NCI-H82 treated with DMSO at 0.1 percent for 48 hours (cell line): ENCODE results near the gene BAG5.
"Not testable (repeated sequence)": the region's sequence is repeated elsewhere in the genome, so short reads cannot be mapped to it uniquely, and the experiment has no call there.

Source experiments
- DNase-seq: peaks from one replicate; lab custom pipeline; 2025; ENCODE audit not compliant: unreplicated experiment; lab: John Stamatoyannopoulos, UW

Gene BAG5

DNA sequence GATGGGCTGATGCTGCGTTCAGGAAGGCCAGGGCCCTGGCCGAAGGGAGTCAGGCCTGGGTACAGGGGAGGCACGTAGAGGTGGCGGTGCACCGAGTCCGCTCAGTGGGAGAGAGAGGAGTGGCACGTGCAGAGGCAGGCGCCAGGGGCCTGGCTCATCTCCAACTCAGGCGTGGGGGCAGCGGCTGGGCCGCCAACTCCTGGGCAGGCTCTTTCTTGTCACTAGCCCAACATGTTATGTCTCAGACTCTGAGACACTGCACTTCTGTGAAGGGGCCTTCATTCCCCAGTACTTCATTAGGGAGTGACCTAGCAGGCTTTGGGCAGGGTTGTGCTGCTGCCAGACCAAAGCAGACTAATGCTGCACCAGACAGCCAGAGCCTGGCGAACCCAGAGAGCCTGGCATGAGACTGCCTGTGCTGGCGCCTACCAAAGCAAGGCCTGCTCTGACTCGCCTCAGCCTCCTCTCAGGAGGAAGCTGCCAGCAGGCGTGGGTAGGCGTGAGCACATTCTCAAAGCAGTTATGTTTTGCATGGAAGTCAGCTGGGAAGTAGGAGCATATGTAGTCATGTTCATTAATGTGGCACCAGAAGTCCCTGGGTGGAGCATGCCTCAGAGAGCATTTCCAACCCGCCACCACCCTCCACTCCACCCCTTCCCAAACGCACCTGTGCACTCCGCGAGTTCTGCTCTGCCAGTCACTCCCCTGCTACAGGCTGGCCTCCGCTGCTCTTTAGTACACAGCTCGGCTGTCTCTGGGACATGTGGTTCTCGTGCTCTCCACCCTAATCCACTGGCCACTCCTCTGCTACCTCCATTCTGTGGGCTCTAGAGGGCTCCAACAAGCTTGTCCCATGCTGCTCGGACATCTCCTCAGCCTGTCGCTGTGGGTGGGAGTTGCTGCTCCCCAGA, 49.5 kb downstream of the BAG5 start:
- no peak for DNase-seq

DNA sequence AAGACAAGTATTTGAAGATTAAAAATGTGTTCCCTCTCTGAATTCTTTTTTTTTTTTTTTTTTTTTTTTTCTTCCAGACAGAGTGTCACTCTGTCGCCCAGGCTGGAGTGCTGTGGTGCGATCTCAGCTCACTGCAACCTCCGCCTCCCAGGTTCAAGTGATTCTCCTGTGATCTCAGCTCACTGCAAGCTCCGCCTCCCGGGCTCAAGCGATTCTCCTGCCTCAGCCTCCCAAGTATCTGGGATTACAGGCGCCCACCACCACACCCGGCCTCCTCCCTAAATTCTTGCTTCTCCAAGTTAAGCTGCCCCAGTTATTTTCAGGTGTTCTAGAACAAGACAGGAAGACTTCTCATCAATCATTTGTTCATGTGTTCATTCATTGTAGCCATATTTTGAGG, 50.3 kb downstream of the BAG5 start:
- not testable (repeated sequence) for DNase-seq

DNA sequence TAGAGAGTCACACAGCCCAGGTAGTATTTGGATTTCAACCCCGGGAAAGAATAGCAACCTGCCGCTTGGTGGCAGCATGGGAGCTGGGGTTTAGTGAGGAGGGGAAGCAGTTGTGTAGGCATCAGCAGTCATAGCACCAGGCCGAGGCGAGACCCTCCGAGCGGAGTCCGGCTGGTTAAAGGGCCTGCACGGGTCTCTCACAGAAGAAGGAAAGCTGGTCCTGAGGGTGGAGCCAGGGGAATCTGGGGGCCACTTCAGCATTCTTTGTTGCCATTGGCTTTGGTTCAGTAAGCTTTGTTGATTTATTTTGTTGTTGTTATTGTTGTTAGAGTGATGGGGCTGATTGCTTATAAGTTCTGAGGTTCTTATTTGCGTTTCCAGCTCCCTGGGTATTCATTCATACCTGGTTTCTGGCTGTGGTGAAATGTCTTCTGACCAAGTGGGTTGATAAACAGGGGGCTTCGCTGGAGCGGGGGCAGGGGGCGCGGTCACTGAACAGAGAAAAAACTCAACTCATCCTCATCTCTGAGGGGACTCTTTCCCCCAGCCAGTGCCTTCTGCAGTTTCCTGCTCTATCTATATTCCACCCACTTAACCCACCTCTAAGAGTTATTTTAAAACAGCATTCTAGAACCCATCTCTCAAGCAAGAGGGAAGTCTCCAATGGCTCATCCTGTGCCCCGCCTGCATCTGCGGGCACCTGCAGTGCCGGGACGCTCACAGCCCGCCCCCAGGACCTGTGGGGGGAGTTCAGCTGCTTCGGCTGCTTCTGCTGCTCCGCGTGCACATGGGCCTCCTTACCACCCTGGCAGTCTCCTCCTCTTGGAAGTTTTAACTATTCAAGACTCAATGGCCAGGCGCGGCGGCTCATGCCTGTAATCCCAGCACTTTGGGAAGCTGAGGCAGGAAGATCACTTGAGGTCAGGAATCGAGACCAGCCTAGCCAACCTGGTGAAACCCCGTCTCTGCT, 51.4 kb downstream of the BAG5 start:
- no peak for DNase-seq

DNA sequence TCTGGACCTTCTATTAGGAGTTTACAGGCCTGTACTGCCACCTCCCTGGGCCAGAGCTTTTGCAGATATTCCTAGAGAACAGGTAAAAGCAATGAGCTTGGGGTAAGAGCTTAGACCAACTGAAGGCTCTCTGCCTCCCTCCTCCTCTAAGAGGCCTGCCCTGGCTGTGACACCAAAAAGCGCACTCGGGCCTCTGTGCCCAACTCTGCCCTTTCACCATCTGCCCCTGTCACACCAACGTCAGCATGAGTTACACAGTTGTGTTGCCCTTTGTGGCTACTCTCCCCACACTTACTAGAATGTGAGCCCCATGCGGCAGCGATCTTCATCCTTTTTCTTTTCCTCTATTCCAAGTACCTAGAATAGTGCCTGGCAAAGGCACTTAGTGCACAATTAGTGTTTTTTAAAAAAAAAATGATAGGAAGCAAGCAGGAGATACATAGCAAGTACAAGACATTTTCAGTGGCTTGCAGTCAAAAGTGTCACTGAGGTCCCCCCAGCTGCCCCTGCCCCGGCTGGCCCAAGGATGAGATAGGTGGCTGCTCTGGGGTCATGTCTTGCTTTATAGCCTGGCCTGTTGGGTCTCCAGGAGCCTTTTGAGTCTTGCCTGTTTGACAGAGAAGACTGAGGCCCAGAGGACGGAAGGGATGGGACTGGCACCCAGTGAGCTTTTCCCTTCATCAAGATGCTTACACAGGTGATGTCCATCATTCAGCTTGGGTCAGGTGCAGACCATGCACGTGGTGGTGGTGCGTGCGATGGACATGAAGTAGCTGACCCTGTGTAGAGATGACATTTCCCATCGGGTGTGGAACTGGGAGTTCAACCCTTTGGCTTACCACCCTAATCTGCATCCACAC, 52.4 kb downstream of the BAG5 start:
- DNase-seq = no peak

DNA sequence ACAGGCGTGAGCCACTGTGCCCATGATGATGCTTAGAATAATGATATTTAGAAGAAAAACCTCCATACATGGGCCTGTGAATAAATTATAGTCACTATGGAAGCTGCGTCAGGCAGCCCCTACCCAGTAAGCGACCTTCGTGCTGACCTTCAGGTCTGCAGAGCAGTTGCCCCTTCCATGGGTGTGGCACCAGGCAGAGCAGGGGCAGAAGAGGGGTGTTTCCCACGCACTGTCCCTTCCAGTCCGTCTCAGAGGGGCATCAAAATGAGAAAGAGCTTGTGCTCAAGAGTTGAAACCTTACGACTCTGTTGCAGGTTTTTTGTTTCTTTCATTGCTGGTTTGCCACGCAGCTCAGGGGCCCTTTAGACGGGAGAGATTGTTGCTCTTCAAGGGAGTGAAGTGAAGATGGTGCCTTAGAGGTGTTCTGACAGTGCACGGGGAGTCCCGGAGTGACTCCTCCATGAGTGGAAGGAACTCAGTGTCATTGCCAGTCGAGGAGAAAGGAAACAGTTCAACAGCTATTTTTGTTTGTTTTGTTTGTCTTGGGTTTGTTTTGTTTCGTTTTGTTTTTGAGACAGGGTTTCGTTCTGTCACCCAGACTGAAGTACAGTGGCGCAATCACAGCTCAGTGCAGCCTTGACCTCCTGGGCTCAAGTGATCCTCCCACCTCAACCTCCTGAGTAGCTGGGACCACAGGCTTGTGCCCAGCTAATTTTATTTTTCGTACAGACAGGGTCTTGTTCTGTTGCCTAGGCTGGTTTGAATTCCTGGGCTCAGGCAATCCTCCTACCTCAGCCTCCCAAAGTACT, 53.7 kb downstream of the BAG5 start:
- no peak for DNase-seq

DNA sequence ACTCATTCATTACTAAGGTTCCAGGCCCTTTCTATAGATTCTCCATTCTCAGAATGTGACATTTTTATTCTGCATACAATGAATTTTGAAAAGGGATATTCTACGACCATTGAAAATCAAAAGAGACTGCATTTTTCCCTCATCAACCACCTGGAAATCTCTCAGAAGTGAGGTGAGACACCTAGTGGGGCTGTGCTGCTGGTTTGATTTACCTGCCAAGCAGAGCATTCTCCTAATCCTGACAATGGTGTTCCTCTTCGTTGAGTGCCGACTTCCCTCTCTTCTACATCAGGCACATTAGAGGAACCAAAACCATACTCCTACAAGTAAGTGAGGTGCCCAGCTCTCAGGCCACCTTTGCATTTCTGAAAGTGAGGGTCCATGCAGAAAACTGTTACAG, 54.7 kb downstream of the BAG5 start:
- no peak for DNase-seq
